Measurements from ENCODE around the gene MARK3. TPM values are rescaled to one million over a fixed set of nuclear protein-coding genes. Genes with fewer than 3 reads are reported as not detected.

MARK3 gene
- total and polyA plus RNA-seq, 2 donors (not counting 1 experiment from before 2014, with no cell fraction given): 73.0 to 142 TPM

DNA sequence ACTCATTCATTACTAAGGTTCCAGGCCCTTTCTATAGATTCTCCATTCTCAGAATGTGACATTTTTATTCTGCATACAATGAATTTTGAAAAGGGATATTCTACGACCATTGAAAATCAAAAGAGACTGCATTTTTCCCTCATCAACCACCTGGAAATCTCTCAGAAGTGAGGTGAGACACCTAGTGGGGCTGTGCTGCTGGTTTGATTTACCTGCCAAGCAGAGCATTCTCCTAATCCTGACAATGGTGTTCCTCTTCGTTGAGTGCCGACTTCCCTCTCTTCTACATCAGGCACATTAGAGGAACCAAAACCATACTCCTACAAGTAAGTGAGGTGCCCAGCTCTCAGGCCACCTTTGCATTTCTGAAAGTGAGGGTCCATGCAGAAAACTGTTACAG is 122.5 kb downstream of the MARK3 start:
- 32% methylated on average over 2 of the region's 3 CpGs for WGBS (ENCODE audit: insufficient coverage)
- no peak overlapping the region for H3K27ac Mint-ChIP-seq
- POLR2A ChIA-PET: no interaction called here

DNA sequence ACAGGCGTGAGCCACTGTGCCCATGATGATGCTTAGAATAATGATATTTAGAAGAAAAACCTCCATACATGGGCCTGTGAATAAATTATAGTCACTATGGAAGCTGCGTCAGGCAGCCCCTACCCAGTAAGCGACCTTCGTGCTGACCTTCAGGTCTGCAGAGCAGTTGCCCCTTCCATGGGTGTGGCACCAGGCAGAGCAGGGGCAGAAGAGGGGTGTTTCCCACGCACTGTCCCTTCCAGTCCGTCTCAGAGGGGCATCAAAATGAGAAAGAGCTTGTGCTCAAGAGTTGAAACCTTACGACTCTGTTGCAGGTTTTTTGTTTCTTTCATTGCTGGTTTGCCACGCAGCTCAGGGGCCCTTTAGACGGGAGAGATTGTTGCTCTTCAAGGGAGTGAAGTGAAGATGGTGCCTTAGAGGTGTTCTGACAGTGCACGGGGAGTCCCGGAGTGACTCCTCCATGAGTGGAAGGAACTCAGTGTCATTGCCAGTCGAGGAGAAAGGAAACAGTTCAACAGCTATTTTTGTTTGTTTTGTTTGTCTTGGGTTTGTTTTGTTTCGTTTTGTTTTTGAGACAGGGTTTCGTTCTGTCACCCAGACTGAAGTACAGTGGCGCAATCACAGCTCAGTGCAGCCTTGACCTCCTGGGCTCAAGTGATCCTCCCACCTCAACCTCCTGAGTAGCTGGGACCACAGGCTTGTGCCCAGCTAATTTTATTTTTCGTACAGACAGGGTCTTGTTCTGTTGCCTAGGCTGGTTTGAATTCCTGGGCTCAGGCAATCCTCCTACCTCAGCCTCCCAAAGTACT is 123.5 kb downstream of the MARK3 start:
- H3K27ac Mint-ChIP-seq: peak overlapping the region; percentile 2
- CTCF ChIA-PET: interaction anchor here (0.8 to 3.3 kb wide), 3 partner anchors 9 to 38 kb away, joined by 3 to 15 read pairs (median 6); no protein-coding TSS in a partner anchor

More for the DNA sequence above, 122.5 kb downstream of the MARK3 start:
- no peak overlapping the region for H3K4me3 ChIP-seq (ENCODE audit: control extremely low read depth in 1 of 5, extremely low read depth in 1 of 5, insufficient read depth in 1 of 5, low read depth in 2 of 5, low read length in 4 of 5)
- no peaks in the 10 kb centered on the region for H3K9me3 Mint-ChIP-seq (ENCODE audit: insufficient read depth)
- no peak overlapping the region for H3K4me2 ChIP-seq (replicated peaks; ENCODE audit: low read depth, low read length, poor library complexity, severe bottlenecking)
- no peak for DNase-seq
- no peak for TF ChIP-seq EZH2 (IDR thresholded peaks at IDR 0.05; ENCODE audit: borderline replicate concordance, insufficient read depth, low read depth, low read length, poor library complexity, severe bottlenecking)
- TF ChIP-seq, protein P1, sequence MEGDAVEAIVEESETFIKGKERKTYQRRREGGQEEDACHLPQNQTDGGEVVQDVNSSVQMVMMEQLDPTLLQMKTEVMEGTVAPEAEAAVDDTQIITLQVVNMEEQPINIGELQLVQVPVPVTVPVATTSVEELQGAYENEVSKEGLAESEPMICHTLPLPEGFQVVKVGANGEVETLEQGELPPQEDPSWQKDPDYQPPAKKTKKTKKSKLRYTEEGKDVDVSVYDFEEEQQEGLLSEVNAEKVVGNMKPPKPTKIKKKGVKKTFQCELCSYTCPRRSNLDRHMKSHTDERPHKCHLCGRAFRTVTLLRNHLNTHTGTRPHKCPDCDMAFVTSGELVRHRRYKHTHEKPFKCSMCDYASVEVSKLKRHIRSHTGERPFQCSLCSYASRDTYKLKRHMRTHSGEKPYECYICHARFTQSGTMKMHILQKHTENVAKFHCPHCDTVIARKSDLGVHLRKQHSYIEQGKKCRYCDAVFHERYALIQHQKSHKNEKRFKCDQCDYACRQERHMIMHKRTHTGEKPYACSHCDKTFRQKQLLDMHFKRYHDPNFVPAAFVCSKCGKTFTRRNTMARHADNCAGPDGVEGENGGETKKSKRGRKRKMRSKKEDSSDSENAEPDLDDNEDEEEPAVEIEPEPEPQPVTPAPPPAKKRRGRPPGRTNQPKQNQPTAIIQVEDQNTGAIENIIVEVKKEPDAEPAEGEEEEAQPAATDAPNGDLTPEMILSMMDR (IDR thresholded peaks at IDR 0.05): no peak
- H2AFZ ChIP-seq (ENCODE audit: insufficient read depth, low read depth, low read length, poor library complexity, severe bottlenecking): no peak overlapping the region
- ATAC-seq (ENCODE audit: low read depth): no peak
- H3K4me1 ChIP-seq (ENCODE audit: control insufficient read depth in 2 of 2, insufficient read depth in 2 of 2, low read length in 2 of 2): no peaks in the 10 kb centered on the region
- CTCF ChIA-PET: interaction anchor here (0.6 kb wide), 1 partner anchor 117 kb away, joined by 4 read pairs; no protein-coding TSS in a partner anchor
- H3K27ac ChIP-seq (ENCODE audit: low read length in 2 of 2): no peak overlapping the region
- no peaks in the 10 kb centered on the region for H3K27me3 ChIP-seq (replicated peaks in 1 of 4; ENCODE audit: control extremely low read depth in 1 of 4, control insufficient read depth in 3 of 4, insufficient read depth in 4 of 4, low read length in 3 of 4)
- intact Hi-C loops (cut with micrococcal nuclease): no loop called here
- no peak overlapping the region for H3K9ac ChIP-seq (ENCODE audit: low read length)
- no peaks in the 10 kb centered on the region for H3K27me3 Mint-ChIP-seq
- no peak overlapping the region for H3K4me3 Mint-ChIP-seq
- H4K20me1 ChIP-seq (ENCODE audit: control insufficient read depth, insufficient read depth, low read length, poor library complexity, severe bottlenecking): no peaks in the 10 kb centered on the region
- no peaks in the 10 kb centered on the region for H3K4me1 Mint-ChIP-seq
- H3K79me2 ChIP-seq (ENCODE audit: control insufficient read depth, insufficient read depth, low read length): no peaks in the 10 kb centered on the region
- H3K9me3 ChIP-seq (ENCODE audit: control extremely low read depth in 1 of 3, control insufficient read depth in 2 of 3, insufficient read depth in 1 of 3, low read length in 2 of 3): no peaks in the 10 kb centered on the region
- peaks cover 0 to 30% of the 10 kb centered on the region in 2 experiments for H3K36me3 ChIP-seq (replicated peaks in 1 of 2; ENCODE audit: control extremely low read depth in 1 of 2, control insufficient read depth in 1 of 2, extremely low read depth in 1 of 2, insufficient read depth in 2 of 2, low read length in 1 of 2)

More for the DNA sequence above, 123.5 kb downstream of the MARK3 start:
- no peak overlapping the region for H3K4me3 ChIP-seq (ENCODE audit: control extremely low read depth in 1 of 5, extremely low read depth in 1 of 5, insufficient read depth in 1 of 5, low read depth in 2 of 5, low read length in 4 of 5)
- H3K4me1 ChIP-seq (ENCODE audit: control insufficient read depth in 2 of 2, insufficient read depth in 2 of 2, low read length in 2 of 2): no peaks in the 10 kb centered on the region
- no peak overlapping the region for H3K4me3 Mint-ChIP-seq
- no peaks in the 10 kb centered on the region for H3K27me3 Mint-ChIP-seq
- no peak overlapping the region for H3K9ac ChIP-seq (ENCODE audit: low read length)
- POLR2A ChIA-PET: no interaction called here
- H3K27me3 ChIP-seq (replicated peaks in 1 of 4; ENCODE audit: control extremely low read depth in 1 of 4, control insufficient read depth in 3 of 4, insufficient read depth in 4 of 4, low read length in 3 of 4): no peaks in the 10 kb centered on the region
- no peaks in the 10 kb centered on the region for H3K79me2 ChIP-seq (ENCODE audit: control insufficient read depth, insufficient read depth, low read length)
- H2AFZ ChIP-seq (ENCODE audit: insufficient read depth, low read depth, low read length, poor library complexity, severe bottlenecking): no peak overlapping the region
- 89% methylated on average over 15 of the region's 16 CpGs for WGBS (ENCODE audit: insufficient coverage)
- H4K20me1 ChIP-seq (ENCODE audit: control insufficient read depth, insufficient read depth, low read length, poor library complexity, severe bottlenecking): no peaks in the 10 kb centered on the region
- no peak overlapping the region for H3K4me2 ChIP-seq (replicated peaks; ENCODE audit: low read depth, low read length, poor library complexity, severe bottlenecking)
- no peaks in the 10 kb centered on the region for H3K4me1 Mint-ChIP-seq
- H3K9me3 Mint-ChIP-seq (ENCODE audit: insufficient read depth): no peaks in the 10 kb centered on the region
- no peak overlapping the region for H3K27ac ChIP-seq (ENCODE audit: low read length in 2 of 2)
- DNase-seq (no peak), ATAC-seq (ENCODE audit: low read depth) (no peak)
- intact Hi-C loops (cut with micrococcal nuclease): no loop called here
- TF ChIP-seq EZH2 (IDR thresholded peaks at IDR 0.05; ENCODE audit: borderline replicate concordance, insufficient read depth, low read depth, low read length, poor library complexity, severe bottlenecking): no peak
- TF ChIP-seq, protein P1 (IDR thresholded peaks at IDR 0.05): no peak
- no peaks in the 10 kb centered on the region for H3K9me3 ChIP-seq (ENCODE audit: control extremely low read depth in 1 of 3, control insufficient read depth in 2 of 3, insufficient read depth in 1 of 3, low read length in 2 of 3)
- H3K36me3 ChIP-seq (replicated peaks in 1 of 2; ENCODE audit: control extremely low read depth in 1 of 2, control insufficient read depth in 1 of 2, extremely low read depth in 1 of 2, insufficient read depth in 2 of 2, low read length in 1 of 2): peaks cover 0 to 20% of the 10 kb centered on the region in 2 experiments

All from B cell (primary cell).